Stimulated activated CD4-positive, alpha-beta T cell treated with anti-CD3 and anti-CD28 coated beads, Interleukin-2, amount 100 ng/mL, for 48 hours (primary cell): ENCODE results near the gene ZBTB7C.

Experiments
- DNase-seq, 2 donors: peaks; one replicate each; pipeline ENCODE4 v3.0.0-alpha.2; 2020

The ZBTB7C gene

GRCh38 chr18:48160622-48161021 is 248.6 kb downstream of the ZBTB7C start:
- DNase-seq, result no peak

- no peak for DNase-seq
Measured at GRCh38 chr18:48159816-48160215, 249.4 kb downstream of the ZBTB7C start.

GRCh38 chr18:48158721-48159120 is 250.5 kb downstream of the ZBTB7C start:
- DNase-seq, result no peak

GRCh38 chr18:48157956-48158355 is 251.2 kb downstream of the ZBTB7C start:
- DNase-seq, result no peak

- no peak for DNase-seq
Measured at GRCh38 chr18:48155856-48156255, 253.3 kb downstream of the ZBTB7C start.

- DNase-seq, result no peak
Measured at GRCh38 chr18:48154828-48155227, 254.4 kb downstream of the ZBTB7C start.

GRCh38 chr18:48153613-48154481 is 255.3 kb downstream of the ZBTB7C start:
- DNase-seq, result no peak

- DNase-seq, result no peak
Measured at GRCh38 chr18:48152549-48152948, 256.6 kb downstream of the ZBTB7C start.

GRCh38 chr18:48151421-48152065 is 257.6 kb downstream of the ZBTB7C start:
- no peak for DNase-seq

GRCh38 chr18:48149020-48149685 is 260.0 kb downstream of the ZBTB7C start:
- DNase-seq, result no peak

- no peak for DNase-seq
Measured at GRCh38 chr18:48142994-48143393, 266.2 kb downstream of the ZBTB7C start.

- DNase-seq, result no peak
Measured at GRCh38 chr18:48142353-48142752, 266.8 kb downstream of the ZBTB7C start.

- no peak for DNase-seq
Measured at GRCh38 chr18:48140731-48141130, 268.5 kb downstream of the ZBTB7C start.

- DNase-seq, result no peak
Measured at GRCh38 chr18:48139431-48140347, 269.5 kb downstream of the ZBTB7C start.

GRCh38 chr18:48138660-48139430 is 270.3 kb downstream of the ZBTB7C start:
- DNase-seq, result no peak

GRCh38 chr18:48138210-48138609 is 271.0 kb downstream of the ZBTB7C start:
- no peak for DNase-seq

GRCh38 chr18:48137374-48138081 is 271.7 kb downstream of the ZBTB7C start:
- no peak for DNase-seq

- DNase-seq, result no peak
Measured at GRCh38 chr18:48136827-48137373, 272.3 kb downstream of the ZBTB7C start.

- no peak for DNase-seq
Measured at GRCh38 chr18:48136051-48136826, 272.9 kb downstream of the ZBTB7C start.

GRCh38 chr18:48135436-48135966 is 273.7 kb downstream of the ZBTB7C start:
- DNase-seq, result no peak
